Activated naive CD8-positive, alpha-beta T cell treated with anti-CD3 and anti-CD28 coated beads, Interleukin-2, amount 10 ng/mL, durations not matched to agents 7 days and 5 days (primary cell): ENCODE data around the gene GRIPAP1. TPM values are rescaled to one million over a fixed set of nuclear protein-coding genes. Genes with fewer than 3 reads are reported as not detected.

Source experiments
- ATAC-seq: fragments of 150-1000 bp; cut with Tn5 transposase; one replicate; pipeline ENCODE4 v1.10.0; 2021; ENCODE audit warnings: low read depth, moderate library complexity
- POLR2A ChIA-PET: fragments of 350-600 bp; sonication (Branson Sonifier 250); formaldehyde crosslinking; loops from one replicate; lab custom pipeline; 2021; ENCODE audit warnings: antibody characterized with exemption; lab: Charles Lee
- DNase-seq: peaks from one replicate; pipeline ENCODE4 v3.0.0; 2021
- H3K27ac Mint-ChIP-seq: one replicate; pipeline ENCODE4 v1.8.0; 2022; ENCODE audit warnings: mild to moderate bottlenecking, mixed read lengths
- H3K27me3 Mint-ChIP-seq: one replicate; pipeline ENCODE4 v1.8.0; 2022; ENCODE audit warnings: mild to moderate bottlenecking, moderate library complexity, mixed read lengths
- H3K36me3 Mint-ChIP-seq: one replicate; pipeline ENCODE4 v1.8.0; 2021; ENCODE audit warnings: mild to moderate bottlenecking, mixed read lengths
- H3K4me1 Mint-ChIP-seq: one replicate; pipeline ENCODE4 v1.8.0; 2021; ENCODE audit warnings: mixed read lengths
- H3K4me3 Mint-ChIP-seq: one replicate; pipeline ENCODE4 v1.8.0; 2022; ENCODE audit warnings: mild to moderate bottlenecking, moderate library complexity, mixed read lengths
- H3K9me3 Mint-ChIP-seq: one replicate; pipeline ENCODE4 v1.8.0; 2021; ENCODE audit warnings: mixed read lengths
- total RNA-seq, 2 experiments: library from RNA; stranded (reverse); gene quantifications; one replicate each; pipeline ENCODE4 v1.2.3, GENCODE V29; 2021

Gene GRIPAP1
- total RNA-seq, 2 experiments from 2014 or later: 116 to 123 TPM

- H3K27me3 Mint-ChIP-seq: no peaks in the 10 kb centered on the region
- DNase-seq: no peak
- no peaks in the 10 kb centered on the region for H3K4me1 Mint-ChIP-seq
- POLR2A ChIA-PET: no interaction called here
- H3K9me3 Mint-ChIP-seq: no peaks in the 10 kb centered on the region
- H3K36me3 Mint-ChIP-seq: no peaks in the 10 kb centered on the region
- H3K4me3 Mint-ChIP-seq: no peak overlapping the region
- ATAC-seq: no peak
- H3K27ac Mint-ChIP-seq: no peak overlapping the region
Measured at GRCh38 chrX:49019599-49020249, 17.7 kb upstream of the GRIPAP1 start.

- POLR2A ChIA-PET: no interaction called here
- ATAC-seq (no peak), DNase-seq (no peak)
- Mint-ChIP-seq H3K27ac (no peak overlapping the region), H3K36me3 (no peaks in the 10 kb centered on the region), H3K27me3 (no peaks in the 10 kb centered on the region), H3K9me3 (no peaks in the 10 kb centered on the region), H3K4me1 (no peaks in the 10 kb centered on the region), H3K4me3 (no peak overlapping the region)
Measured at GRCh38 chrX:49019050-49019449, 17.0 kb upstream of the GRIPAP1 start.

- no peaks in the 10 kb centered on the region for H3K27me3 Mint-ChIP-seq
- peaks cover 9% of the 10 kb centered on the region for H3K4me1 Mint-ChIP-seq
- POLR2A ChIA-PET: no interaction called here
- no peak for DNase-seq
- peaks cover 15% of the 10 kb centered on the region for H3K36me3 Mint-ChIP-seq
- no peak for ATAC-seq
- H3K9me3 Mint-ChIP-seq: no peaks in the 10 kb centered on the region
- peak overlapping the region; percentile 56 for H3K27ac Mint-ChIP-seq
- H3K4me3 Mint-ChIP-seq: peak overlapping the region; percentile 50
Measured at GRCh38 chrX:49003696-49004095, 1.6 kb upstream of the GRIPAP1 start.

- no peaks in the 10 kb centered on the region for H3K9me3 Mint-ChIP-seq
- H3K27ac Mint-ChIP-seq: peak overlapping the region; percentile 97
- DNase-seq (no peak), ATAC-seq (peak; percentile 37)
- H3K27me3 Mint-ChIP-seq: no peaks in the 10 kb centered on the region
- POLR2A ChIA-PET: interaction anchor here (0.9 to 2.0 kb wide), 7 partner anchors 30 to 154 kb away, joined by 3 to 15 read pairs (median 5); partner anchors contain the start of genes KCND1, OTUD5, PRAF2 and TFE3
- H3K36me3 Mint-ChIP-seq: peaks cover 32% of the 10 kb centered on the region
- peaks cover 21% of the 10 kb centered on the region for H3K4me1 Mint-ChIP-seq
- H3K4me3 Mint-ChIP-seq: peak overlapping the region; percentile 99
Measured at GRCh38 chrX:49001521-49002090, 458 bp downstream of the GRIPAP1 start.

- POLR2A ChIA-PET: no interaction called here
- ATAC-seq (no peak), DNase-seq (no peak)
- peaks cover 21% of the 10 kb centered on the region for H3K4me1 Mint-ChIP-seq
- H3K4me3 Mint-ChIP-seq: peak overlapping the region; percentile 99
- H3K27me3 Mint-ChIP-seq: no peaks in the 10 kb centered on the region
- peak overlapping the region; percentile 97 for H3K27ac Mint-ChIP-seq
- H3K9me3 Mint-ChIP-seq: no peaks in the 10 kb centered on the region
- H3K36me3 Mint-ChIP-seq: peaks cover 34% of the 10 kb centered on the region
Measured at GRCh38 chrX:49000636-49001035, 1.4 kb downstream of the GRIPAP1 start.

GRCh38 chrX:48999030-48999429 is 3.0 kb downstream of the GRIPAP1 start:
- Mint-ChIP-seq H3K4me3 (no peak overlapping the region), H3K27ac (no peak overlapping the region), H3K36me3 (peaks cover 39% of the 10 kb centered on the region), H3K9me3 (no peaks in the 10 kb centered on the region), H3K4me1 (peaks cover 21% of the 10 kb centered on the region), H3K27me3 (no peaks in the 10 kb centered on the region)
- no peak for DNase-seq
- POLR2A ChIA-PET: no interaction called here
- ATAC-seq: no peak

GRCh38 chrX:48998391-48998790 is 3.7 kb downstream of the GRIPAP1 start:
- Mint-ChIP-seq H3K4me1 (peaks cover 20% of the 10 kb centered on the region), H3K36me3 (peaks cover 39% of the 10 kb centered on the region), H3K4me3 (no peak overlapping the region), H3K27ac (no peak overlapping the region), H3K9me3 (no peaks in the 10 kb centered on the region), H3K27me3 (no peaks in the 10 kb centered on the region)
- no peak for DNase-seq
- ATAC-seq: no peak
- POLR2A ChIA-PET: no interaction called here

- H3K36me3 Mint-ChIP-seq: peaks cover 39% of the 10 kb centered on the region
- peaks cover 20% of the 10 kb centered on the region for H3K4me1 Mint-ChIP-seq
- H3K4me3 Mint-ChIP-seq: no peak overlapping the region
- no peak for ATAC-seq
- no peaks in the 10 kb centered on the region for H3K9me3 Mint-ChIP-seq
- H3K27me3 Mint-ChIP-seq: no peaks in the 10 kb centered on the region
- H3K27ac Mint-ChIP-seq: no peak overlapping the region
- DNase-seq: no peak
- POLR2A ChIA-PET: no interaction called here
Measured at GRCh38 chrX:48997865-48998264, 4.2 kb downstream of the GRIPAP1 start.

GRCh38 chrX:48997455-48997854 is 4.6 kb downstream of the GRIPAP1 start:
- no peaks in the 10 kb centered on the region for H3K27me3 Mint-ChIP-seq
- H3K27ac Mint-ChIP-seq: no peak overlapping the region
- peaks cover 42% of the 10 kb centered on the region for H3K36me3 Mint-ChIP-seq
- no peaks in the 10 kb centered on the region for H3K9me3 Mint-ChIP-seq
- no peak for DNase-seq
- H3K4me1 Mint-ChIP-seq: peaks cover 20% of the 10 kb centered on the region
- POLR2A ChIA-PET: no interaction called here
- H3K4me3 Mint-ChIP-seq: no peak overlapping the region
- ATAC-seq: no peak

GRCh38 chrX:48996969-48997368 is 5.1 kb downstream of the GRIPAP1 start:
- Mint-ChIP-seq H3K27ac (no peak overlapping the region), H3K4me3 (no peak overlapping the region), H3K9me3 (no peaks in the 10 kb centered on the region), H3K4me1 (peaks cover 20% of the 10 kb centered on the region), H3K27me3 (no peaks in the 10 kb centered on the region), H3K36me3 (peaks cover 42% of the 10 kb centered on the region)
- POLR2A ChIA-PET: no interaction called here
- ATAC-seq (no peak), DNase-seq (no peak)

- Mint-ChIP-seq H3K4me3 (no peak overlapping the region), H3K9me3 (no peaks in the 10 kb centered on the region), H3K27me3 (no peaks in the 10 kb centered on the region), H3K36me3 (peaks cover 23% of the 10 kb centered on the region), H3K4me1 (peaks cover 3% of the 10 kb centered on the region), H3K27ac (no peak overlapping the region)
- no peak for ATAC-seq
- POLR2A ChIA-PET: no interaction called here
- DNase-seq: no peak
Measured at GRCh38 chrX:48992341-48992740, 9.7 kb downstream of the GRIPAP1 start.

- Mint-ChIP-seq H3K36me3 (peaks cover 14% of the 10 kb centered on the region), H3K27me3 (no peaks in the 10 kb centered on the region), H3K4me1 (no peaks in the 10 kb centered on the region), H3K27ac (no peak overlapping the region), H3K4me3 (no peak overlapping the region), H3K9me3 (no peaks in the 10 kb centered on the region)
- DNase-seq (no peak), ATAC-seq (no peak)
- POLR2A ChIA-PET: no interaction called here
Measured at GRCh38 chrX:48989483-48989882, 12.6 kb downstream of the GRIPAP1 start.

- no peak for ATAC-seq
- Mint-ChIP-seq H3K9me3 (no peaks in the 10 kb centered on the region), H3K27ac (no peak overlapping the region), H3K4me1 (no peaks in the 10 kb centered on the region), H3K27me3 (no peaks in the 10 kb centered on the region), H3K36me3 (peaks cover 20% of the 10 kb centered on the region), H3K4me3 (no peak overlapping the region)
- POLR2A ChIA-PET: interaction anchor here (0.6 kb wide), 1 partner anchor 163 kb away, joined by 3 read pairs; no protein-coding TSS in a partner anchor
- no peak for DNase-seq
Measured at GRCh38 chrX:48983896-48984295, 18.2 kb downstream of the GRIPAP1 start.

- H3K36me3 Mint-ChIP-seq: peaks cover 20% of the 10 kb centered on the region
- H3K27ac Mint-ChIP-seq: no peak overlapping the region
- POLR2A ChIA-PET: no interaction called here
Measured at GRCh38 chrX:48983081-48983480, 19.0 kb downstream of the GRIPAP1 start.

More at GRCh38 chrX:48983081-48983480, 19.0 kb downstream of the GRIPAP1 start:
- Mint-ChIP-seq H3K27me3 (no peaks in the 10 kb centered on the region), H3K4me3 (no peak overlapping the region), H3K9me3 (no peaks in the 10 kb centered on the region), H3K4me1 (no peaks in the 10 kb centered on the region)
- ATAC-seq (no peak), DNase-seq (no peak)
